Smooth muscle cell of the pulmonary artery (primary cell): ENCODE results near the gene ATAD5. TPM values are rescaled to one million over a fixed set of nuclear protein-coding genes. Genes with fewer than 3 reads are reported as not detected.

Experiments used
- total RNA-seq: library from RNA; depleted of rRNA; stranded (reverse); fragments of >200 nt; gene quantifications from 2 replicates; pipeline ENCODE4 v1.2.3, GENCODE V29; 2014

Gene ATAD5, protein sequence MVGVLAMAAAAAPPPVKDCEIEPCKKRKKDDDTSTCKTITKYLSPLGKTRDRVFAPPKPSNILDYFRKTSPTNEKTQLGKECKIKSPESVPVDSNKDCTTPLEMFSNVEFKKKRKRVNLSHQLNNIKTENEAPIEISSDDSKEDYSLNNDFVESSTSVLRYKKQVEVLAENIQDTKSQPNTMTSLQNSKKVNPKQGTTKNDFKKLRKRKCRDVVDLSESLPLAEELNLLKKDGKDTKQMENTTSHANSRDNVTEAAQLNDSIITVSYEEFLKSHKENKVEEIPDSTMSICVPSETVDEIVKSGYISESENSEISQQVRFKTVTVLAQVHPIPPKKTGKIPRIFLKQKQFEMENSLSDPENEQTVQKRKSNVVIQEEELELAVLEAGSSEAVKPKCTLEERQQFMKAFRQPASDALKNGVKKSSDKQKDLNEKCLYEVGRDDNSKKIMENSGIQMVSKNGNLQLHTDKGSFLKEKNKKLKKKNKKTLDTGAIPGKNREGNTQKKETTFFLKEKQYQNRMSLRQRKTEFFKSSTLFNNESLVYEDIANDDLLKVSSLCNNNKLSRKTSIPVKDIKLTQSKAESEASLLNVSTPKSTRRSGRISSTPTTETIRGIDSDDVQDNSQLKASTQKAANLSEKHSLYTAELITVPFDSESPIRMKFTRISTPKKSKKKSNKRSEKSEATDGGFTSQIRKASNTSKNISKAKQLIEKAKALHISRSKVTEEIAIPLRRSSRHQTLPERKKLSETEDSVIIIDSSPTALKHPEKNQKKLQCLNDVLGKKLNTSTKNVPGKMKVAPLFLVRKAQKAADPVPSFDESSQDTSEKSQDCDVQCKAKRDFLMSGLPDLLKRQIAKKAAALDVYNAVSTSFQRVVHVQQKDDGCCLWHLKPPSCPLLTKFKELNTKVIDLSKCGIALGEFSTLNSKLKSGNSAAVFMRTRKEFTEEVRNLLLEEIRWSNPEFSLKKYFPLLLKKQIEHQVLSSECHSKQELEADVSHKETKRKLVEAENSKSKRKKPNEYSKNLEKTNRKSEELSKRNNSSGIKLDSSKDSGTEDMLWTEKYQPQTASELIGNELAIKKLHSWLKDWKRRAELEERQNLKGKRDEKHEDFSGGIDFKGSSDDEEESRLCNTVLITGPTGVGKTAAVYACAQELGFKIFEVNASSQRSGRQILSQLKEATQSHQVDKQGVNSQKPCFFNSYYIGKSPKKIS (N-terminal part only)
- total RNA-seq = 0.79 and 1.1 TPM in 2 replicates

DNA sequence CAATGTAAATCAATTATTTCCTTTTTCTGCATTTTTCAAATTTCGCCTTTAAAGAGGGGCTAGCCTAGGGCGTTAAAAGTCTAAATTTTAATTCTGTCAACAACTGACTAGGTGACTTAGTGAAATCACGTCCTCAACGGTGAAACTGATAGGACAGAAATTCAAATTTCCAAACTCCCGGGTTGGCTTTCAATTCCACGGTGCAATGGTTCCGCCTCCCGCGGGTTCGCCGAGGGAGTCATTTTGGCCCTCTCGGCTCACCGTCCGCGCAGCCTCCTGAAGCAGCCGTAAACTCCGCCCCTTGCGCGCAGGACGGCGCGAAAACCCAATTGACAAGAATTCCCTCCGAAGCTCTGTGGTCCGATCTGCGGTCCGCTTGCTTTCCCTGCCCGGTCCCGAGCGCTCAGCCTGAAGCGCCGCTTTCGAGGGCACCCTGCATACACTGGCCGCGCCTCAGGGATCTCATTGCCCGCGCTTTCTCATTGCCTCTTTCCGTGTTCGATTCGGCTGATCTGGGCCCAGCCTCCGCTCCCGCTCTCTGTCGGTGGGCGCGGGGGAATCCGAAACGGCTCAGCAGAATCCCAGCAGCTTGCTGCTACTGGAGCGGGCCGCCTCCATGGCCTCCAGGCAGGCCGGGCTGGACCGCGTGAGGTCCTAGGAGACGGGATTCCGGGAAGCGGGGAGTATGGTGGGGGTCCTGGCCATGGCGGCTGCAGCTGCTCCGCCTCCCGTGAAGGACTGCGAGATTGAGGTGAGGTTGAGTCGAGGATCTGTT lies at the start of gene ATAD5:
TSS of gene ATAD5 (plus strand) at position 304 of the 775 bp plus-strand sequence. CDS start at position 686, 382 bp downstream.

DNA sequence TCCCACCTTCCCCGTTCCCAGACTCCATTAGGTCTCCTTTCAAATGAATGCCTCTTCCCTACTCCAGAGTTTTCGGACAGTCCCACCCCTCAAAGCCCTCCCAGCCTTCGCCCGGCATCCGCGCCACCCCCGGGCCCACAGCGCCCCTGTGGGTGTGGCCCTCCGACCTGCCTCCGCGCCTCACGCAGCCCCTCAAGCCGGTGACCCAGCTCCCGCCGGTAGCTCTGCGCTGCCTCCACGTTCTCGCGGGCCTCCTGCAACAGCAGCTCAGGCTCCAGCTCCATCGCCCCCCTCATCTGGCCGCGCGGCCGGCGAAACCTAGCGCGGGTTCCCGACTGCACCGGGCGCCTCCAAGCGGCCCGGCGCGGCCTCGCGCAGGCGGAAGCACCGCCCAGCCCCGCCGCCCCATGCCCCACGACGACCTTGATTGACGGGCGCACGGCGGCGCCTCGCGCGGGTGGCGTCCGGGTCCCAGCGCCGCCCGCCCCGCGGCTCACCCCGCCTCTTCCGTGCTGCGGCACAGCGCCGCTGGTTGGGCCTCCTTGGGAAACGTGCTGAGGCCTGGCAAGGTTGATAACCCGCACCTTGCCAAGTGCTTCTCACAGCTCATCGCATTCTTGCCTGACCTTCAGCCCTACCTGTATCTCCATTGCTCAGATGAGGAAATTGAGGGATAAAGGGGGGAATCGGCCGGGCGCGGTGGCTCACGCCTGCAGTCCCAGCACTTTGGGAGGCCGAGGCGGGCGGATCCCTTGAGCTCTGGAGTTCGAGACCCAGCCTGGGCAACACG lies 7.2 kb upstream of the ATAD5 start, which contains the start of gene CRLF3:
TSS of gene CRLF3 (minus strand) at position 337 of the 790 bp plus-strand sequence. CDS start at position 296, 41 bp downstream.

DNA sequence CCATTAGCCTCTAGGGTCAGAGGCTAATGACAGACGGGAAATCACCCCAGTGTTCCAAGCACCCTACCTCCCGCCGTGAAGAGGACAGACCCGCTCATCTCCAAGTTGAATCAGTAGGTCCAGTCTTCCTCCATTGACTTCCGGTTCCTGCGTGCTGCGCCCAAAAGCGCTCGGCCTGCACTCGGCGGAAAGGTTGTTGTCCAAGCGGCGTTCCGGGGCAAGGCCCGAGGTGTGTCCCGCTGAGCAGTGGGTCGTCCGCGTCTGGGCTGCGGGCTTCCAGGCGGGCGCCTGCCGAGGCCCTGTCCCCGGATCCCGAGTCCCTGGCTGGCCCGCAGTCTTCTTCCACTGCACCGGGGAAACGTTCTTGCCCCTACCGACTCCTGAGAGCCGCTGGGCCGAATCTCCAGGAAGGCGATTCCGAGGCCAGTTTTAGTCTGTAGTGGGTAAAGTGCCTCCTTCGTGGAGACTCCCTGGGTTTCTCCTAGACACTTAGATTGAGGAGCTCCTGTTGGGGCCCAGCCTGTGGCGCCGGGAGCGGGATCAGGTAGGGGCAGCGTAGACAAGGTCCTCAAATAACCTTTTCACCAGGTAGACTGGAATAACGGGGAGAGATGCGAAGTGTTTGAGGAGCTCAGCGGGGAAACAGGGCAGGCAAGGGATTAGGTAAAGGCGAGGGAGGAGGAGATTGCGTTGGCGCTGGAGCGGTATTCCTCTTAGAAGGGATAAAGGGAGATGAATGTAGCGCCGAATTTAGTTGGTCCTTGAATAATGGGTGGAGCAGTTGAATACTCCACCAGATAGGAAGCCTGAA lies 74.5 kb downstream of the ATAD5 start, which contains the start of gene TEFM:
TSS of gene TEFM (minus strand) at position 138 of the 811 bp plus-strand sequence. CDS start at position 98, 40 bp downstream.

DNA sequence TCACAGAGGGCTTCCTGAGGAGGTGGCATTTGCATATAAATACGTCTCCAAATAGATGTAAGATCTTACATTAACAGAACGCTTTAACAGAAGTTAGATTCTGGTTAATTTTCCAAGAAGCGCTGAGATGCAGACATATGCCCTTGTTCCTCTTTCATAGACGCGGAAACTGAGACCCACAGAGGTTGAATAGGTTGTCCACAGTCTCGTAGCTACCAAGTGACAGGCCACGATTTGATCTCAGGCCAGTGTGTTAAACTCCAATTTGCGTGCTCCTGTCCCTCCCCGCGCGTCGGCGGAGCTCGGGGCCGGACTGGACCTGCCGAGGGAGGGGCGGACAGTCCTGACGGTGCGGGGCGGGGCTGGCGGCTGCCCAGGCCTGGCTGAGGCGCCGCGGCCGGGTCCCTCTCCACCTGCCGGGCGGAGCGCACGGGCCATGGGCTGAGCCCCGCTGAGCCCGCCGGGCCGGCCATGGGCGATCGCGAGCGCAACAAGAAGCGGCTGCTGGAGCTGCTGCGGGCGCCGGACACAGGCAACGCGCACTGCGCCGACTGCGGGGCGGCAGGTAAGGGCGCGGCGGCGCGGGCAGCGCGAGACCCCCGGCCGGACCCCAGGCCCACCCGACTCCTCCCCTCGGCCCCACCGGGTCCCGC lies 89.9 kb downstream of the ATAD5 start, which contains the start of gene ADAP2:
TSS of gene ADAP2 (plus strand) at position 402 of the 653 bp plus-strand sequence. CDS start at position 472, 70 bp downstream.

Other genes with a start within 250 kb of the ATAD5 start
- gene CRLF3, start 7.3 kb upstream of the ATAD5 start, total RNA-seq = 12.9 and 17.1 TPM in 2 replicates
- 8.6 and 9.2 TPM in 2 replicates for gene TEFM, start 74.3 kb downstream of the ATAD5 start, total RNA-seq
- gene ADAP2, start 90.0 kb downstream of the ATAD5 start, total RNA-seq = 2.6 and 3.3 TPM in 2 replicates
- 11.1 and 11.2 TPM in 2 replicates for gene RNF135, start 139.1 kb downstream of the ATAD5 start, total RNA-seq